Ascending aorta (tissue), 2 donors: ENCODE results near the gene DYSF. TPM values are rescaled to one million over a fixed set of nuclear protein-coding genes. Genes with fewer than 3 reads are reported as not detected.
A peak's percentile ranks its signal among the peaks of the same experiment; 100 is the strongest.

Source experiments
- DNase-seq, 2 donors: peaks; one replicate each; pipeline ENCODE4 v3.0.0-alpha.2; 2019; ENCODE audit warnings: low spot score in 2 of 2
- H3K27ac ChIP-seq, 2 donors: fragments of 200-600 bp; sonication (generic); one replicate each; pipeline ENCODE4 v1.5.1; 2016 to 2017; ENCODE audit warnings: mild to moderate bottlenecking in 1 of 2
- H3K27me3 ChIP-seq: fragments of 200-600 bp; sonication (generic); one replicate; pipeline ENCODE4 v1.5.1; 2017
- H3K36me3 ChIP-seq, 2 donors: fragments of 200-600 bp; sonication (generic); one replicate each; pipeline ENCODE4 v1.5.1; 2016
- H3K4me1 ChIP-seq, 2 donors: fragments of 200-600 bp; sonication (generic); one replicate each; pipeline ENCODE4 v1.5.1; 2016 to 2017; ENCODE audit warnings: mild to moderate bottlenecking in 1 of 2
- H3K4me3 ChIP-seq, 2 donors: fragments of 200-600 bp; sonication (generic); one replicate each; pipeline ENCODE4 v1.5.1; 2016 to 2017; ENCODE audit warnings: mild to moderate bottlenecking in 1 of 2
- H3K9me3 ChIP-seq, 2 donors: fragments of 200-600 bp; sonication (generic); one replicate each; pipeline ENCODE4 v1.5.1; 2016
- CTCF ChIP-seq, 3 experiments: fragments of 200-600 bp in 2 of 3; fragments of 450-650 bp in 1 of 3; sonication (generic) in 2 of 3; IDR thresholded peaks; one replicate each; pipeline ENCODE4 v1.5.1; 2016 to 2019; ENCODE audit warnings: antibody characterized with exemption in 3 of 3, mild to moderate bottlenecking in 1 of 3, moderate library complexity in 1 of 3
- intact Hi-C: fragments of 100-400 bp; cut with DNase I; formaldehyde crosslinking; loops from one replicate; pipeline ENCODE4 v1.15.1; 2023
- total RNA-seq: library from RNA; depleted of rRNA; stranded (reverse); fragments of >200 nt; gene quantifications from one replicate; pipeline ENCODE4 v1.1.0, GENCODE V29; 2016

The DYSF gene
- total RNA-seq, 1 donor from 2014 or later, result 58.3 TPM

- peaks cover 0 to 12% of the 10 kb centered on the region in 2 donors for H3K4me1 ChIP-seq
- no peaks in the 10 kb centered on the region for H3K36me3 ChIP-seq
- TF ChIP-seq CTCF (IDR thresholded peaks at IDR 0.05), result no peak
- H3K27ac ChIP-seq, result no peak overlapping the region
- intact Hi-C loops, result no loop called here
- no peaks in the 10 kb centered on the region for H3K27me3 ChIP-seq
- no peak for DNase-seq
- H3K9me3 ChIP-seq, result no peaks in the 10 kb centered on the region
- H3K4me3 ChIP-seq, result no peak overlapping the region
These were observed 104.0 kb downstream of the DYSF start for GRCh38 chr2:71557321-71557720.

GRCh38 chr2:71558300-71559051, 105.1 kb downstream of the DYSF start:
- no peaks in the 10 kb centered on the region for H3K27me3 ChIP-seq
- peaks cover 0 to 15% of the 10 kb centered on the region in 2 donors for H3K4me1 ChIP-seq
- H3K36me3 ChIP-seq, result no peaks in the 10 kb centered on the region
- H3K27ac ChIP-seq, result no peak overlapping the region
- no peak for DNase-seq
- no peak for TF ChIP-seq CTCF (IDR thresholded peaks at IDR 0.05)
- intact Hi-C loops, result no loop called here
- H3K4me3 ChIP-seq, result no peak overlapping the region
- H3K9me3 ChIP-seq, result no peaks in the 10 kb centered on the region

- intact Hi-C loops, result no loop called here
- H3K4me1 ChIP-seq, result peaks cover 0 to 15% of the 10 kb centered on the region in 2 donors
These were observed 105.9 kb downstream of the DYSF start for GRCh38 chr2:71559080-71559827.

GRCh38 chr2:71559828-71560637, 106.7 kb downstream of the DYSF start:
- TF ChIP-seq CTCF (IDR thresholded peaks at IDR 0.05), result no peak
- H3K9me3 ChIP-seq, result no peaks in the 10 kb centered on the region
- peaks cover 0 to 15% of the 10 kb centered on the region in 2 donors for H3K4me1 ChIP-seq
- H3K36me3 ChIP-seq, result no peaks in the 10 kb centered on the region
- no peaks in the 10 kb centered on the region for H3K27me3 ChIP-seq
- H3K4me3 ChIP-seq, result peak overlapping the region in 1 of 2 donors; percentile 35
- no peak overlapping the region for H3K27ac ChIP-seq
- DNase-seq, result no peak
- intact Hi-C loops, result loop anchor here (5.0 kb wide), 1 partner anchor 127 kb away; no protein-coding TSS in a partner anchor

More at GRCh38 chr2:71559080-71559827, 105.9 kb downstream of the DYSF start:
- no peak for TF ChIP-seq CTCF (IDR thresholded peaks at IDR 0.05)
- H3K9me3 ChIP-seq, result no peaks in the 10 kb centered on the region
- no peaks in the 10 kb centered on the region for H3K36me3 ChIP-seq
- H3K27me3 ChIP-seq, result no peaks in the 10 kb centered on the region
- H3K27ac ChIP-seq, result no peak overlapping the region
- no peak for DNase-seq
- H3K4me3 ChIP-seq, result no peak overlapping the region

GRCh38 chr2:71560638-71561011, 107.3 kb downstream of the DYSF start:
- Histone ChIP-seq H3K27ac (no peak overlapping the region), H3K4me3 (peak overlapping the region in 1 of 2 donors; percentile 35), H3K27me3 (no peaks in the 10 kb centered on the region), H3K9me3 (no peaks in the 10 kb centered on the region), H3K4me1 (peaks cover 0 to 19% of the 10 kb centered on the region in 2 donors), H3K36me3 (no peaks in the 10 kb centered on the region)
- TF ChIP-seq CTCF (IDR thresholded peaks at IDR 0.05), result no peak
- DNase-seq, result no peak
- intact Hi-C loops, result loop anchor here (5.0 kb wide), 1 partner anchor 127 kb away; no protein-coding TSS in a partner anchor
